ENCODE results near the gene MAT1A.
A peak's percentile ranks its signal among the peaks of the same experiment; 100 is the strongest.

MAT1A gene

GRCh38 chr10:80274396-80275134 lies 14.9 kb downstream of the MAT1A start:
- no peak overlapping the region for H3K27ac ChIP-seq (ENCODE audit: low read depth, low read length)
- H3K9ac ChIP-seq (ENCODE audit: low read depth, low read length) = no peak overlapping the region
- H3K36me3 ChIP-seq (ENCODE audit: control insufficient read depth, insufficient read depth, low read length) = no peaks in the 10 kb centered on the region
- H3K4me3 ChIP-seq (ENCODE audit: low read depth, low read length) = no peak overlapping the region
- H3K27me3 ChIP-seq (ENCODE audit: control insufficient read depth, insufficient read depth, low read length) = no peaks in the 10 kb centered on the region
- no peaks in the 10 kb centered on the region for H3K9me3 ChIP-seq (ENCODE audit: control insufficient read depth, insufficient read depth, low read length)
- no peaks in the 10 kb centered on the region for H3K4me1 ChIP-seq (ENCODE audit: control insufficient read depth, insufficient read depth, low read length)

- no peaks in the 10 kb centered on the region for H3K4me1 ChIP-seq (ENCODE audit: control insufficient read depth, insufficient read depth, low read length)
- H3K9ac ChIP-seq (ENCODE audit: low read depth, low read length) = no peak overlapping the region
- H3K27me3 ChIP-seq (ENCODE audit: control insufficient read depth, insufficient read depth, low read length) = no peaks in the 10 kb centered on the region
- H3K4me3 ChIP-seq (ENCODE audit: low read depth, low read length) = no peak overlapping the region
- H3K27ac ChIP-seq (ENCODE audit: low read depth, low read length) = no peak overlapping the region
- no peaks in the 10 kb centered on the region for H3K9me3 ChIP-seq (ENCODE audit: control insufficient read depth, insufficient read depth, low read length)
- no peaks in the 10 kb centered on the region for H3K36me3 ChIP-seq (ENCODE audit: control insufficient read depth, insufficient read depth, low read length)
These were observed 15.8 kb downstream of the MAT1A start for GRCh38 chr10:80273523-80274170.

- Histone ChIP-seq H3K9ac (ENCODE audit: low read depth, low read length) (no peak overlapping the region), H3K27me3 (ENCODE audit: control insufficient read depth, insufficient read depth, low read length) (no peaks in the 10 kb centered on the region), H3K9me3 (ENCODE audit: control insufficient read depth, insufficient read depth, low read length) (no peaks in the 10 kb centered on the region), H3K27ac (ENCODE audit: low read depth, low read length) (no peak overlapping the region), H3K36me3 (ENCODE audit: control insufficient read depth, insufficient read depth, low read length) (no peaks in the 10 kb centered on the region), H3K4me1 (ENCODE audit: control insufficient read depth, insufficient read depth, low read length) (no peaks in the 10 kb centered on the region), H3K4me3 (ENCODE audit: low read depth, low read length) (no peak overlapping the region)
These were observed 16.5 kb downstream of the MAT1A start for GRCh38 chr10:80272793-80273522.

- H3K4me3 ChIP-seq (ENCODE audit: low read depth, low read length) = no peak overlapping the region
- H3K9ac ChIP-seq (ENCODE audit: low read depth, low read length) = no peak overlapping the region
- no peaks in the 10 kb centered on the region for H3K27me3 ChIP-seq (ENCODE audit: control insufficient read depth, insufficient read depth, low read length)
- no peaks in the 10 kb centered on the region for H3K9me3 ChIP-seq (ENCODE audit: control insufficient read depth, insufficient read depth, low read length)
- no peaks in the 10 kb centered on the region for H3K4me1 ChIP-seq (ENCODE audit: control insufficient read depth, insufficient read depth, low read length)
- no peak overlapping the region for H3K27ac ChIP-seq (ENCODE audit: low read depth, low read length)
- no peaks in the 10 kb centered on the region for H3K36me3 ChIP-seq (ENCODE audit: control insufficient read depth, insufficient read depth, low read length)
These were observed 18.0 kb downstream of the MAT1A start for GRCh38 chr10:80271416-80271815.

- no peaks in the 10 kb centered on the region for H3K36me3 ChIP-seq (ENCODE audit: control insufficient read depth, insufficient read depth, low read length)
- H3K27ac ChIP-seq (ENCODE audit: low read depth, low read length) = no peak overlapping the region
- no peak overlapping the region for H3K9ac ChIP-seq (ENCODE audit: low read depth, low read length)
- peaks cover 5% of the 10 kb centered on the region; the same call in 1 of the 2 replicates for H3K4me1 ChIP-seq (ENCODE audit: control insufficient read depth, insufficient read depth, low read length)
- no peaks in the 10 kb centered on the region for H3K9me3 ChIP-seq (ENCODE audit: control insufficient read depth, insufficient read depth, low read length)
- no peaks in the 10 kb centered on the region for H3K27me3 ChIP-seq (ENCODE audit: control insufficient read depth, insufficient read depth, low read length)
- no peak overlapping the region for H3K4me3 ChIP-seq (ENCODE audit: low read depth, low read length)
These were observed 18.6 kb downstream of the MAT1A start for GRCh38 chr10:80270887-80271286.

- Histone ChIP-seq H3K4me1 (ENCODE audit: control insufficient read depth, insufficient read depth, low read length) (peaks cover 10% of the 10 kb centered on the region), H3K9ac (ENCODE audit: low read depth, low read length) (no peak overlapping the region), H3K9me3 (ENCODE audit: control insufficient read depth, insufficient read depth, low read length) (no peaks in the 10 kb centered on the region), H3K27ac (ENCODE audit: low read depth, low read length) (no peak overlapping the region), H3K27me3 (ENCODE audit: control insufficient read depth, insufficient read depth, low read length) (no peaks in the 10 kb centered on the region), H3K36me3 (ENCODE audit: control insufficient read depth, insufficient read depth, low read length) (no peaks in the 10 kb centered on the region), H3K4me3 (ENCODE audit: low read depth, low read length) (no peak overlapping the region)
These were observed 20.4 kb downstream of the MAT1A start for GRCh38 chr10:80268938-80269588.

- H3K9ac ChIP-seq (ENCODE audit: low read depth, low read length) = no peak overlapping the region
- H3K27ac ChIP-seq (ENCODE audit: low read depth, low read length) = no peak overlapping the region
- H3K36me3 ChIP-seq (ENCODE audit: control insufficient read depth, insufficient read depth, low read length) = no peaks in the 10 kb centered on the region
- H3K9me3 ChIP-seq (ENCODE audit: control insufficient read depth, insufficient read depth, low read length) = no peaks in the 10 kb centered on the region
- H3K4me3 ChIP-seq (ENCODE audit: low read depth, low read length) = no peak overlapping the region
- H3K4me1 ChIP-seq (ENCODE audit: control insufficient read depth, insufficient read depth, low read length) = peaks cover 10% of the 10 kb centered on the region
- H3K27me3 ChIP-seq (ENCODE audit: control insufficient read depth, insufficient read depth, low read length) = no peaks in the 10 kb centered on the region
These were observed 21.2 kb downstream of the MAT1A start for GRCh38 chr10:80268266-80268665.

GRCh38 chr10:80266513-80266863 lies 23.0 kb downstream of the MAT1A start:
- no peaks in the 10 kb centered on the region for H3K36me3 ChIP-seq (ENCODE audit: control insufficient read depth, insufficient read depth, low read length)
- peak overlapping the region; percentile 21 for H3K27ac ChIP-seq (ENCODE audit: low read depth, low read length)
- H3K4me3 ChIP-seq (ENCODE audit: low read depth, low read length) = no peak overlapping the region
- peaks cover 10% of the 10 kb centered on the region for H3K4me1 ChIP-seq (ENCODE audit: control insufficient read depth, insufficient read depth, low read length)
- no peak overlapping the region for H3K9ac ChIP-seq (ENCODE audit: low read depth, low read length)
- H3K9me3 ChIP-seq (ENCODE audit: control insufficient read depth, insufficient read depth, low read length) = no peaks in the 10 kb centered on the region
- no peaks in the 10 kb centered on the region for H3K27me3 ChIP-seq (ENCODE audit: control insufficient read depth, insufficient read depth, low read length)

- peaks cover 10% of the 10 kb centered on the region for H3K4me1 ChIP-seq (ENCODE audit: control insufficient read depth, insufficient read depth, low read length)
- no peak overlapping the region for H3K4me3 ChIP-seq (ENCODE audit: low read depth, low read length)
- H3K9ac ChIP-seq (ENCODE audit: low read depth, low read length) = no peak overlapping the region
- H3K27ac ChIP-seq (ENCODE audit: low read depth, low read length) = peak overlapping the region; percentile 21
- no peaks in the 10 kb centered on the region for H3K36me3 ChIP-seq (ENCODE audit: control insufficient read depth, insufficient read depth, low read length)
- no peaks in the 10 kb centered on the region for H3K27me3 ChIP-seq (ENCODE audit: control insufficient read depth, insufficient read depth, low read length)
- H3K9me3 ChIP-seq (ENCODE audit: control insufficient read depth, insufficient read depth, low read length) = no peaks in the 10 kb centered on the region
These were observed 23.5 kb downstream of the MAT1A start for GRCh38 chr10:80265740-80266512.
